IMR-90 (cell line): ENCODE measurements around the gene TSEN15. TPM values are rescaled to one million over a fixed set of nuclear protein-coding genes. Genes with fewer than 3 reads are reported as not detected.

Experiments
- ATAC-seq: fragments of 200-7000 bp; cut with Tn5 transposase; 2 replicates; pipeline ENCODE4 v1.9.1; 2020; ENCODE audit warnings: low read depth, mild to moderate bottlenecking, moderate library complexity
- BruUV-seq: library from RNA; stranded (reverse); fragments of 400-500 nt; replicated peaks from 2 replicates; lab custom pipeline; 2021; lab: Mats Ljungman, UMichigan
- CTCF ChIA-PET: fragments of 300-600 bp; formaldehyde crosslinking; extraction: SDS; loops from one replicate; lab custom pipeline; 2021; ENCODE audit warnings: antibody characterized with exemption; lab: Yijun Ruan, JAX
- POLR2A ChIA-PET: fragments of 300-600 bp; sonication (Branson Sonifier 250); formaldehyde crosslinking; loops from one replicate; lab custom pipeline; 2022; ENCODE audit warnings: antibody characterized with exemption; ENCODE audit not compliant: unreplicated experiment; lab: Charles Lee
- DNase-seq: peaks from one replicate; pipeline ENCODE4 v3.0.0; 2013
- H2AFZ ChIP-seq: replicated peaks from 2 replicates; pipeline ENCODE3; 2013; ENCODE audit warnings: low read length, mild to moderate bottlenecking; ENCODE audit not compliant: poor library complexity
- H2AK5ac ChIP-seq: 2 replicates; pipeline ENCODE4 v1.6.1; 2013; ENCODE audit warnings: low read depth, low read length, inconsistent platforms
- H2AK9ac ChIP-seq: replicated peaks from 2 replicates; pipeline ENCODE3; 2013; ENCODE audit warnings: mild to moderate bottlenecking, low read depth, low read length, moderate library complexity; ENCODE audit not compliant: poor library complexity
- H2BK120ac ChIP-seq: 2 replicates; pipeline ENCODE4 v1.6.1; 2013; ENCODE audit warnings: low read depth, low read length, inconsistent platforms
- H2BK15ac ChIP-seq: 3 replicates; pipeline ENCODE4 v1.6.1; 2013; ENCODE audit warnings: low read depth, low read length, inconsistent platforms
- H2BK20ac ChIP-seq: 2 replicates; pipeline ENCODE4 v1.6.1; 2013; ENCODE audit warnings: low read depth, mild to moderate bottlenecking, inconsistent platforms, low read length, moderate library complexity
- H2BK5ac ChIP-seq: 2 replicates; pipeline ENCODE4 v1.6.1; 2013; ENCODE audit warnings: mild to moderate bottlenecking, low read depth, low read length, inconsistent platforms; ENCODE audit not compliant: poor library complexity, severe bottlenecking
- H3K14ac ChIP-seq: replicated peaks from 2 replicates; pipeline ENCODE4 v1.6.1; 2013; ENCODE audit warnings: low read depth, low read length, inconsistent platforms
- H3K18ac ChIP-seq: 2 replicates; pipeline ENCODE4 v1.6.1; 2013; ENCODE audit warnings: low read depth, low read length, control low read depth
- H3K23ac ChIP-seq: 2 replicates; pipeline ENCODE4 v1.6.1; 2013; ENCODE audit warnings: low read depth, low read length, inconsistent platforms
- H3K27ac ChIP-seq: 2 replicates; pipeline ENCODE4 v1.5.1; 2013; ENCODE audit warnings: mild to moderate bottlenecking, control low read depth, low read length; ENCODE audit not compliant: insufficient read depth
- H3K27me3 ChIP-seq: 2 replicates; pipeline ENCODE4 v1.6.1; 2013; ENCODE audit warnings: low read length; ENCODE audit not compliant: control insufficient read depth, insufficient read depth
- H3K36me3 ChIP-seq: 2 replicates; pipeline ENCODE4 v1.6.1; 2013; ENCODE audit warnings: low read length, mixed read lengths; ENCODE audit not compliant: control insufficient read depth, insufficient read depth
- H3K4ac ChIP-seq: 2 replicates; pipeline ENCODE4 v1.6.1; 2013; ENCODE audit warnings: low read depth, low read length, inconsistent platforms
- H3K4me1 ChIP-seq: 2 replicates; pipeline ENCODE4 v1.6.1; 2013; ENCODE audit warnings: low read length, mixed read lengths; ENCODE audit not compliant: control insufficient read depth, insufficient read depth
- H3K4me2 ChIP-seq: 2 replicates; pipeline ENCODE4 v1.6.1; 2013; ENCODE audit warnings: low read depth, mild to moderate bottlenecking, control low read depth, low read length, moderate library complexity
- H3K4me3 ChIP-seq: 2 replicates; pipeline ENCODE4 v1.5.1; 2013; ENCODE audit warnings: low read depth, mild to moderate bottlenecking, control low read depth, low read length, moderate library complexity; ENCODE audit not compliant: insufficient read depth
- H3K56ac ChIP-seq: 2 replicates; pipeline ENCODE4 v1.6.1; 2013; ENCODE audit warnings: low read length, inconsistent platforms; ENCODE audit not compliant: insufficient read depth; ENCODE audit errors: extremely low read depth
- H3K79me1 ChIP-seq, 2 experiments: 2 replicates each; pipeline ENCODE4 v1.6.1; 2013; ENCODE audit warnings: low read length in 2 of 2, inconsistent platforms in 1 of 2, low read depth in 1 of 2
- H3K9ac ChIP-seq: 2 replicates; pipeline ENCODE4 v1.6.1; 2013; ENCODE audit warnings: low read depth, low read length, control low read depth
- H3K9me1 ChIP-seq: 2 replicates; pipeline ENCODE4 v1.6.1; 2013; ENCODE audit warnings: low read length, inconsistent platforms; ENCODE audit not compliant: insufficient read depth
- H3K9me3 ChIP-seq: 2 replicates; pipeline ENCODE4 v1.6.1; 2013; ENCODE audit warnings: low read length; ENCODE audit not compliant: control insufficient read depth, insufficient read depth
- H4K20me1 ChIP-seq: 2 replicates; pipeline ENCODE4 v1.6.1; 2013; ENCODE audit warnings: low read length, inconsistent platforms; ENCODE audit not compliant: insufficient read depth
- H4K5ac ChIP-seq: 2 replicates; pipeline ENCODE4 v1.6.1; 2013; ENCODE audit warnings: mild to moderate bottlenecking, low read depth, low read length, control low read depth
- H4K8ac ChIP-seq, 2 experiments: 2 replicates each; pipeline ENCODE4 v1.6.1; 2013; ENCODE audit warnings: low read depth in 2 of 2, low read length in 2 of 2, control low read depth in 1 of 2, inconsistent platforms in 1 of 2
- H4K91ac ChIP-seq: 2 replicates; pipeline ENCODE4 v1.6.1; 2013; ENCODE audit warnings: low read depth, low read length, inconsistent platforms; ENCODE audit not compliant: insufficient read depth
- CTCF ChIP-seq: conservative IDR thresholded peaks from 2 replicates; pipeline ENCODE4 v1.5.1; 2012; ENCODE audit warnings: mild to moderate bottlenecking, low read depth, low read length, improper control_type of control experiment
- POLR2A ChIP-seq: IDR thresholded peaks from 2 replicates; pipeline ENCODE4 v1.6.1; 2012; ENCODE audit warnings: mild to moderate bottlenecking, low read depth, low read length
- RAD21 ChIP-seq: IDR thresholded peaks from 2 replicates; pipeline ENCODE4 v1.6.1; 2012; ENCODE audit warnings: low read length, improper control_type of control experiment
- RFX5 ChIP-seq: IDR thresholded peaks from 2 replicates; pipeline ENCODE4 v1.8.0; 2012; ENCODE audit warnings: low read depth, mild to moderate bottlenecking, low read length, moderate library complexity
- SMC3 ChIP-seq: fragments of 150-350 bp; IDR thresholded peaks from 2 replicates; pipeline ENCODE4 v1.6.1; 2016; ENCODE audit warnings: low read depth, mild to moderate bottlenecking, antibody characterized with exemption, low read length, moderate library complexity
- WGBS, 2 experiments: methylation state at CpG; one replicate each; pipeline versions ENCODE4 v1.1.5 to v1.1.7; 2013; ENCODE audit warnings: missing lambda C conversion rate in 2 of 2; ENCODE audit not compliant: insufficient read length in 1 of 2; ENCODE audit errors: extremely low coverage in 2 of 2; 5-methylcytosine and 5-hydroxymethylcytosine counted together
- dilution Hi-C: fragments of 300-500 bp; cut with HindIII; formaldehyde crosslinking; loops from one replicate; pipeline ENCODE4 v1.14.3; 2018; ENCODE audit warnings: low sequenced_read_pairs; ENCODE audit not compliant: unreplicated experiment
- in situ Hi-C: fragments of 300-500 bp; cut with MboI; formaldehyde crosslinking; loops from 3 replicates; pipeline ENCODE4 v1.14.3; 2019; ENCODE audit warnings: low sequenced_read_pairs, inconsistent platforms, mixed read lengths
- intact Hi-C: fragments of 100-400 bp; cut with micrococcal nuclease; formaldehyde crosslinking; loops from 2 replicates; pipeline ENCODE4 v1.10.0; 2022
- polyA plus RNA-seq, 3 experiments: library from polyadenylated mRNA; depleted of rRNA; stranded (reverse); fragments of >200 nt; gene quantifications; 2 replicates each; pipeline ENCODE4 v1.2.3, GENCODE V29; 2012; ENCODE audit warnings: low replicate concordance in 1 of 3
- total RNA-seq: library from RNA; depleted of rRNA; stranded (reverse); fragments of >200 nt; gene quantifications from 2 replicates; pipeline ENCODE4 v1.2.3, GENCODE V29; 2012

TSEN15 gene
- total and polyA plus RNA-seq, 2 of the 4 experiments (the other 2 are of a cell fraction): 32.4 to 45.0 TPM

GRCh38 chr1:184075055-184076029, 23.8 kb downstream of the TSEN15 start:
- DNase-seq: peak; percentile 75
- peaks cover 3% of the 10 kb centered on the region; the same call in 1 of the 2 replicates for H3K4me1 ChIP-seq
- H4K5ac ChIP-seq: peak overlapping the region; percentile 42; the same call in 1 of the 2 replicates
- no peak overlapping the region for H4K8ac ChIP-seq
- in situ Hi-C loops (loop anchor here (25.0 kb wide), 1 partner anchor 487 kb away; no protein-coding TSS in a partner anchor), intact Hi-C loops (loop anchor here (1.0 to 2.0 kb wide), 5 partner anchors 147 to 616 kb away; partner anchors contain the start of gene C1orf21), dilution Hi-C loops (no loop called here)
- no peak overlapping the region for H2AK9ac ChIP-seq
- peaks cover 2% of the 10 kb centered on the region; the same call in 1 of the 2 replicates for H3K36me3 ChIP-seq
- H3K9ac ChIP-seq: no peak overlapping the region
- no peak overlapping the region for H2BK120ac ChIP-seq
- ATAC-seq: peak; percentile 87
- no peak overlapping the region for H2BK20ac ChIP-seq
- H3K27me3 ChIP-seq: no peaks in the 10 kb centered on the region
- no peak overlapping the region for H3K27ac ChIP-seq
- no peaks in the 10 kb centered on the region for H3K9me1 ChIP-seq
- H3K23ac ChIP-seq: no peak overlapping the region
- no peak overlapping the region for H2AK5ac ChIP-seq
- WGBS, 2 experiments: no CpG with 5 or more reads among the region's 4 CpGs
- no peak overlapping the region for H3K4me2 ChIP-seq
- CTCF ChIA-PET: interaction anchor here (0.5 to 1.9 kb wide), 4 partner anchors 147 to 629 kb away, joined by 3 to 6 read pairs (median 4); no protein-coding TSS in a partner anchor
- no peak overlapping the region for H4K91ac ChIP-seq
- H3K4ac ChIP-seq: peak overlapping the region; percentile 52; the same call in 1 of the 2 replicates
- POLR2A ChIA-PET: no interaction called here
- H3K14ac ChIP-seq: no peak overlapping the region
- no peak overlapping the region for H2BK5ac ChIP-seq
- no peak overlapping the region for H3K56ac ChIP-seq
- BruUV-seq: no TSS peak
- no peaks in the 10 kb centered on the region for H4K20me1 ChIP-seq
- H3K4me3 ChIP-seq: no peak overlapping the region
- H2BK15ac ChIP-seq: no peak overlapping the region
- TF ChIP-seq RAD21 (peak; percentile 98), CTCF (peak; percentile 91), SMC3 (peak; percentile 99), POLR2A (peak; percentile 26; the same call in 1 of the 2 replicates), RFX5 (no peak)
- peak overlapping the region; percentile 32; the same call in 1 of the 2 replicates for H3K18ac ChIP-seq
- H3K79me1 ChIP-seq: peaks cover 0 to 4% of the 10 kb centered on the region in 2 experiments; a peak in 3 of 4 replicates
- H2AFZ ChIP-seq: no peak overlapping the region
- H3K9me3 ChIP-seq: peaks cover 3% of the 10 kb centered on the region; the same call in 1 of the 2 replicates
